GM12878 (cell line): ENCODE measurements around the gene CAMKMT. TPM values are rescaled to one million over a fixed set of nuclear protein-coding genes. Genes with fewer than 3 reads are reported as not detected.

Experiments
- ATAC-seq: fragments of 200-7000 bp; cut with Tn5 transposase; 3 replicates; pipeline ENCODE4 v1.9.1; 2020; ENCODE audit warnings: mild to moderate bottlenecking, moderate library complexity
- BruUV-seq: library from RNA; stranded (reverse); fragments of 400-500 nt; replicated peaks from 2 replicates; lab custom pipeline; 2021; lab: Mats Ljungman, UMichigan
- CTCF ChIA-PET: fragments of 300-600 bp; sonication (Branson Sonifier 250); formaldehyde crosslinking; extraction: SDS; loops from one replicate; lab custom pipeline; 2021; ENCODE audit warnings: inconsistent platforms; lab: Yijun Ruan, JAX
- POLR2A ChIA-PET: fragments of 350-600 bp; formaldehyde crosslinking; extraction: SDS; loops from one replicate; lab custom pipeline; 2021; ENCODE audit warnings: inconsistent platforms; lab: Charles Lee
- RAD21 ChIA-PET: fragments of 300-600 bp; sonication (Branson Sonifier 250); formaldehyde crosslinking; loops from one replicate; lab custom pipeline; 2023; ENCODE audit warnings: antibody characterized with exemption; ENCODE audit not compliant: unreplicated experiment; lab: Charles Lee
- SMC1A ChIA-PET: fragments of 300-600 bp; sonication (Branson Sonifier 250); formaldehyde crosslinking; loops from one replicate; lab custom pipeline; 2023; ENCODE audit not compliant: unreplicated experiment, uncharacterized antibody; lab: Charles Lee
- DNase-seq: peaks from one replicate; pipeline ENCODE4 v3.0.0-alpha.2; 2011; ENCODE audit warnings: low read depth, low spot score
- FAIRE-seq: peaks from 3 replicates; lab custom pipeline; 2011; peaks lifted over from hg19 to GRCh38; lab: Jason Lieb, UNC
- H2AFZ ChIP-seq: 2 replicates; pipeline ENCODE4 v1.6.0; 2011; ENCODE audit warnings: low read depth, low read length, control low read depth; ENCODE audit not compliant: control insufficient read depth
- H3K27ac ChIP-seq: 2 replicates; pipeline ENCODE4 v1.5.1; 2011; ENCODE audit warnings: control low read depth; ENCODE audit not compliant: control insufficient read depth, insufficient read depth
- H3K27me3 ChIP-seq, 2 experiments: replicated peaks in 1 of 2; 2 replicates each; pipeline versions ENCODE4 v1.6.0 to v1.6.1; 2011; ENCODE audit warnings: low read length in 1 of 2; ENCODE audit not compliant: control insufficient read depth in 2 of 2, insufficient read depth in 2 of 2
- H3K36me3 ChIP-seq, 2 experiments: 2 replicates each; pipeline ENCODE4 v1.5.1; 2011; ENCODE audit warnings: low read length in 1 of 2; ENCODE audit not compliant: control insufficient read depth in 2 of 2, insufficient read depth in 2 of 2
- H3K4me1 ChIP-seq: 2 replicates; pipeline ENCODE4 v1.6.1; 2011; ENCODE audit warnings: mild to moderate bottlenecking, low read length, moderate library complexity, mixed read lengths; ENCODE audit not compliant: control insufficient read depth, insufficient read depth
- H3K4me2 ChIP-seq: 2 replicates; pipeline ENCODE4 v1.6.0; 2011; ENCODE audit warnings: control low read depth; ENCODE audit not compliant: control insufficient read depth, insufficient read depth
- H3K4me3 ChIP-seq: fragments of 200-600 bp; sonication (generic); 2 replicates; pipeline ENCODE4 v1.5.1; 2016
- H3K79me2 ChIP-seq: 2 replicates; pipeline ENCODE4 v1.6.0; 2011; ENCODE audit warnings: low read length; ENCODE audit not compliant: control insufficient read depth, insufficient read depth
- H3K9ac ChIP-seq: 2 replicates; pipeline ENCODE4 v1.8.0; 2011; ENCODE audit warnings: low read length, control low read depth, mixed read lengths; ENCODE audit not compliant: control insufficient read depth, insufficient read depth
- H3K9me3 ChIP-seq: replicated peaks from 3 replicates; pipeline ENCODE4 v1.5.1; 2011; ENCODE audit warnings: mild to moderate bottlenecking, low read length; ENCODE audit not compliant: control insufficient read depth, insufficient read depth
- H4K20me1 ChIP-seq: 2 replicates; pipeline ENCODE4 v1.6.0; 2011; ENCODE audit not compliant: control insufficient read depth, insufficient read depth
- MYB ChIP-seq: fragments of 150-350 bp; IDR thresholded peaks from 2 replicates; pipeline ENCODE4 v1.6.1; 2014; ENCODE audit warnings: mild to moderate bottlenecking, low read depth, low read length, borderline replicate concordance
- SMAD1 ChIP-seq: fragments of 450-650 bp; IDR thresholded peaks from 2 replicates; pipeline ENCODE4 v1.6.1; 2018; ENCODE audit warnings: mild to moderate bottlenecking, low read depth; ENCODE audit not compliant: partially characterized antibody
- SREBF1 ChIP-seq: IDR thresholded peaks from 2 replicates; pipeline ENCODE4 v1.6.1; 2012; ENCODE audit warnings: mild to moderate bottlenecking, low read length
- USF1 ChIP-seq: IDR thresholded peaks from 2 replicates; pipeline ENCODE4 v1.6.1; 2011; ENCODE audit warnings: borderline replicate concordance, low read depth, mild to moderate bottlenecking, moderate library complexity, mixed read lengths, low read length; ENCODE audit not compliant: insufficient read depth; ENCODE audit errors: extremely low read length
- ZBTB11 ChIP-seq: fragments of 450-650 bp; formaldehyde crosslinking; IDR thresholded peaks from 2 replicates; pipeline ENCODE4 v1.5.0; 2022; ENCODE audit warnings: mild to moderate bottlenecking, missing genetic modification characterization
- ZNF207 ChIP-seq: fragments of 450-650 bp; IDR thresholded peaks from 2 replicates; pipeline ENCODE4 v1.6.1; 2014; ENCODE audit warnings: antibody characterized with exemption, mild to moderate bottlenecking, borderline replicate concordance
- ZNF274 ChIP-seq: IDR thresholded peaks from one replicate; pipeline ENCODE4 v1.8.0; 2011; ENCODE audit not compliant: insufficient read length, insufficient read depth
- WGBS: methylation state at CpG from one replicate; pipeline ENCODE4 v1.1.6; 2016; ENCODE audit warnings: low lambda C conversion rate; ENCODE audit not compliant: insufficient replicate concordance, insufficient coverage; ENCODE audit errors: missing lambda C conversion rate; 5-methylcytosine and 5-hydroxymethylcytosine counted together
- in situ Hi-C: fragments of 300-500 bp; cut with MboI; formaldehyde crosslinking; loops from 9 replicates; pipeline ENCODE4 v1.14.3; 2018; ENCODE audit warnings: mixed read lengths
- intact Hi-C: fragments of 100-400 bp; cut with micrococcal nuclease; formaldehyde crosslinking; loops from one replicate; pipeline ENCODE4 v1.14.2; 2022; ENCODE audit not compliant: unreplicated experiment
- polyA plus RNA-seq, 11 experiments: library from polyadenylated mRNA; depleted of rRNA in 4 of 11; unstranded in 6 of 11; stranded (reverse) in 5 of 11; fragments of >200 nt; fragmentation: Nextera tagmentation in 4 of 11; fragmentation: Illumina TruSeq in 1 of 11; extraction: Ambion mirVana in 4 of 11; extraction: Trizol in 1 of 11; gene quantifications; 1 replicate in 1 of 11; 2 replicates in 10 of 11; pipeline versions ENCODE4 v1.2.1 to v1.2.3, GENCODE V29; 2011 to 2016; ENCODE audit warnings: inconsistent platforms in 2 of 11, missing spikeins in 2 of 11, low read depth in 1 of 11
- total RNA-seq, 4 experiments: library from RNA; depleted of rRNA in 3 of 4; stranded (reverse); fragments of >200 nt in 3 of 4; fragmentation: Illumina TruSeq in 1 of 4; extraction: Trizol in 1 of 4; gene quantifications; 2 replicates each; pipeline versions ENCODE4 v1.2.1 to v1.2.3, GENCODE V29; 2013 to 2021

Gene CAMKMT
- total and polyA plus RNA-seq, 10 of the 15 experiments (the other 5 are each of a cell fraction or from before 2014, with no cell fraction given): 2.7 to 16.0 (median 11.8) TPM

- Histone ChIP-seq H2AFZ (no peak overlapping the region), H3K79me2 (no peaks in the 10 kb centered on the region), H3K27ac (no peak overlapping the region), H3K9ac (no peak overlapping the region), H3K9me3 (no peaks in the 10 kb centered on the region), H4K20me1 (no peaks in the 10 kb centered on the region), H3K4me3 (no peak overlapping the region), H3K27me3 (no peaks in the 10 kb centered on the region), H3K4me2 (no peak overlapping the region), H3K36me3 (no peaks in the 10 kb centered on the region), H3K4me1 (peaks cover 3% of the 10 kb centered on the region)
- ATAC-seq (no peak), DNase-seq (no peak), FAIRE-seq (no peak)
- in situ Hi-C loops: no loop called here
- RAD21 ChIA-PET: interaction anchor here (0.7 kb wide), 1 partner anchor 92 kb away, joined by 3 read pairs; no protein-coding TSS in a partner anchor
- POLR2A ChIA-PET: interaction anchor here (0.6 kb wide), 2 partner anchors 86 to 148 kb away, joined by 3 read pairs; no protein-coding TSS in a partner anchor
- no TSS peak for BruUV-seq
- TF ChIP-seq ZNF274 (no peak), USF1 (no peak), SREBF1 (no peak), MYB (no peak), SMAD1 (no peak), ZBTB11 (no peak), ZNF207 (no peak)
- WGBS: 100% methylated on average over 2 of the region's 2 CpGs
- SMC1A ChIA-PET: interaction anchor here (0.7 to 1.8 kb wide), 3 partner anchors 9 to 114 kb away, joined by 3 to 4 read pairs (median 3); no protein-coding TSS in a partner anchor
- intact Hi-C loops: no loop called here
- CTCF ChIA-PET: interaction anchor here (0.9 to 2.8 kb wide), 4 partner anchors 9 to 273 kb away, joined by 3 to 10 read pairs (median 4); no protein-coding TSS in a partner anchor
These were observed 391.0 kb downstream of the CAMKMT start for GRCh38 chr2:44752761-44753160.
